Measurements from ENCODE around the gene EAPP. TPM values are rescaled to one million over a fixed set of nuclear protein-coding genes. Genes with fewer than 3 reads are reported as not detected.

Gene EAPP

DNA sequence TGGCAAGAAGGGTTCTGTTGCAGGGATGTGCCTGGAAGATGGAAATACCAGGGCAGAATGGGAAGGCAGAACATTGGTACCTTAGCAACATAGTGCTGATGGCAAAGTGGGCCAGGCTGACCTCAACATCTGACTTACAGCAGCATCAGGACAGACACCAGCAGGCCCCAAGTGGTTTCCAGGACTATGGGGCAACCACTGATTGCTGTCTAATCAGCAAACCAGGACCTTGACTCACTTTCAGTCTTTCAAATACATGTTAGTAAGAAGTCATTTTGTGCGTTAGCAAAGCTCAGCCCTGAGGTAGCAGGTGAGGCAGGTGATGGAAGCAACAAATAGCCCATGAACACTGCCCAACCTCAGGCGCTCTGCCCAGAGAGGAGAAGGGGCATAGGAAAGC, 72.8 kb downstream of the EAPP start:
- H3K4me1 ChIP-seq (ENCODE audit: control insufficient read depth in 2 of 2, insufficient read depth in 1 of 2, low read depth in 1 of 2, low read length in 2 of 2): peaks cover 0 to 3% of the 10 kb centered on the region in 2 donors
- H3K4me2 ChIP-seq (ENCODE audit: insufficient read depth, low read length, poor library complexity, severe bottlenecking): no peak overlapping the region
- H2BK5ac ChIP-seq (ENCODE audit: low read length): no peak overlapping the region
- H3K9me3 ChIP-seq (replicated peaks in 1 of 2; ENCODE audit: control insufficient read depth in 2 of 2, insufficient read depth in 1 of 2, low read depth in 1 of 2, low read length in 2 of 2): no peaks in the 10 kb centered on the region
- no peak overlapping the region for H2BK120ac ChIP-seq (ENCODE audit: low read depth, low read length)
- no peak overlapping the region for H2BK12ac ChIP-seq (ENCODE audit: low read length)
- no peak overlapping the region for H2AFZ ChIP-seq (ENCODE audit: low read length)
- H3K23ac ChIP-seq (ENCODE audit: low read depth, low read length, poor library complexity): no peak overlapping the region
- H3K4ac ChIP-seq (ENCODE audit: low read length): no peak overlapping the region
- no peak overlapping the region for H2AK5ac ChIP-seq (ENCODE audit: low read depth, low read length)
- no peak overlapping the region for H3K9ac ChIP-seq (ENCODE audit: low read depth, low read length, poor library complexity)
- no peak overlapping the region for H4K91ac ChIP-seq (ENCODE audit: low read depth, low read length, poor library complexity)
- no peak for DNase-seq (ENCODE audit: low spot score)
- no peak overlapping the region for H3K18ac ChIP-seq (ENCODE audit: low read length)
- H3K79me1 ChIP-seq (ENCODE audit: low read depth, low read length): no peaks in the 10 kb centered on the region
- peaks cover 0 to 2% (median 0%) of the 10 kb centered on the region in 3 experiments for H3K27me3 ChIP-seq (ENCODE audit: control insufficient read depth in 3 of 3, insufficient read depth in 3 of 3, low read depth in 1 of 3, low read length in 3 of 3)
- H3K4me3 ChIP-seq (ENCODE audit: low read length in 2 of 2): no peak overlapping the region
- no peak overlapping the region for H3K27ac ChIP-seq (replicated peaks; ENCODE audit: low read length)
- no peak overlapping the region for H4K8ac ChIP-seq (ENCODE audit: low read depth, low read length)
- no CpG with 5 or more reads among the region's 2 CpGs for WGBS, 2 donors (ENCODE audit: extremely low coverage in 2 of 2, insufficient read length in 2 of 2, insufficient replicate concordance in 1 of 2)
- no peak overlapping the region for H2BK15ac ChIP-seq (ENCODE audit: low read length)
- no peaks in the 10 kb centered on the region for H3K36me3 ChIP-seq (replicated peaks in 1 of 2; ENCODE audit: control insufficient read depth in 2 of 2, insufficient read depth in 2 of 2, low read length in 2 of 2)
- H3K14ac ChIP-seq (ENCODE audit: low read length): no peak overlapping the region

Small RNA genes lying within 50 kb of the gene (small RNA-seq; reads per million reads assigned to genes)
- gene RNU1-27P (ENCODE audit: insufficient read depth) (not detected), gene RNU1-28P (ENCODE audit: insufficient read depth) (not detected)
